Stimulated activated CD8-positive, alpha-beta memory T cell treated with anti-CD3 and anti-CD28 coated beads, Interleukin-7, amount 100 ng/mL, for 24 hours (primary cell): ENCODE measurements around the gene MAST2.
"Not testable (repeated sequence)": the region's sequence is repeated elsewhere in the genome, so short reads cannot be mapped to it uniquely, and the experiment has no call there.

Experiments used
- DNase-seq: peaks from one replicate; pipeline ENCODE4 v3.0.0-alpha.2; 2020; ENCODE audit warnings: low read depth

The MAST2 gene

GRCh38 chr1:45894331-45894730 is 90.9 kb downstream of the MAST2 start:
- no peak for DNase-seq

DNA sequence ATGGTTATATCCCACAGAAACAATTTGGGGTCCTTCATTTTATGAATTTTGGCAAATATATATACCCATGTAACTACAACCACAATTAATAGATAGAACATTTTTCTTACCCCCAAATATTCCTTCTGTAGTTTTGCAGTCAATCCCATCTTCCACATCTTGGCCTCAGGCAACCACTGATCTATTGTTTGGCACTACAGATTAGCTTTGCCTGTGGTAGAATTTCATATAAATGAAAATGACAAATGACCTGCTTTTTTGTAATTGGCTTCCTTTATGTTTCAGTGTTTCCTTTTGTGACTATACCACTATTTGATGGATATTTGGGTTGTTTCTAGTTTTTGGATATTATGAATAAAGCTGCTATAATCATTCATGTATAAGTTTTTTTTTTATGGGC is 91.5 kb downstream of the MAST2 start:
- no peak for DNase-seq

DNA sequence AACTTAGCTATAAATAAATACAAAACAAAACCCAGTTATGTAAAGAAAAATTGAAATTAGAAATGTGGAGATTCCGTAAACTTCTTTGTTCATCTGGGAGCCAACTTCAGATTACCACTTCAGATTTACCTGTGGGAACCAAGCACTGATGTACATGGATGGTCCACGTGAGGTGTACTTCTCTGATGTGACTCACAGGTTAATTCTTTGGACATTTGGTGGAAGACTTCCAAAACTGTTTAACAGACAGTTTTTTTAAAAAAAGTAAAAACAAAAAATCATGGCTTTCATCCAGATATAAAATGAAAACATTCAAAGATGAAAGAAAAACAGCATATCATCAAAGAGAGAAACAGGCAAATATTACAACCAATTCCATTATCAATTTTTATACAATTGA is 92.0 kb downstream of the MAST2 start:
- DNase-seq = no peak

DNA sequence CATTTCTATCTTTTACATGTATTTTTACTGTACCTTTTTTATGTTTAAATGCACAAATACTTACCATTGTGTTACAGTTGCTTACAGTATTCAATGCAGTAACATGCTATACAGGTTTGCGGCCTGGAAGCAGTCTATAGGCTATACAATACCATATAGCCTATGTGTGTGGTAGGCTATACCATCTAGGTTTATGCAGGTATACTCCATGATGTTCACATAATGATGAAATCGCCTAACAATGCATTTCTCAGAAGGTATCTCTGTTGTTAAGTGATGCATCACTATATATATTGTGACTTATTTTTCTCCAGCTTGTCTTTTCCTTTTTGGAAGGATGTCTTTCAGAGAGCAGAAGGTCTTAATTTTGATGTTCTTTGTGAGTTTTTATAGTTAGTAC is 103.5 kb downstream of the MAST2 start:
- no peak for DNase-seq

DNA sequence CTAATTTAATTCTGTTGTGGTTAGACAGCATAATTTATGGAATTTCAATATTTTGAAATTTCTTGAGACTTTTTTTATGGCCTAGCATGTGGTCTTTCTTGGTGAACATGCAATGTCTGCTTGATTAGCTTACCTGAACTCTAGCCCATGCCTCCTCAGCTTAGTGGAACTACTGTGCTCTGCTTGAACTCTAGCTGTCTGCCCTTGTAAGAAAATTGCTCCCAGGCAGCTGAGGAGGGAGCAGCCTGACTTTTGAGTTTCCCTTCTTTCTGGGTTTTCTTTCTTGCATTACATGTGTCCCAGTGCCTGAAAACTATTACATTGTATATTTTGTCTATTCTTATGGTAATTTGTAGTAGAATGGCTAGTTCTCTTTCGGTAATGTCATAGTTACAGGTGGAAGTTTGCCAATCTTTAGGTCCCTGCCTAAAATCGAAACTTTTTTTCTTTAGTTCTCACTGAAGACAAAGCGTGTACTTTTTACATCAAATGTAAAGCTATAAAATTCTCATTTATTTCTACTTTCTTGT is 105.3 kb downstream of the MAST2 start:
- no peak for DNase-seq

GRCh38 chr1:45911634-45912033 is 108.2 kb downstream of the MAST2 start:
- no peak for DNase-seq

DNA sequence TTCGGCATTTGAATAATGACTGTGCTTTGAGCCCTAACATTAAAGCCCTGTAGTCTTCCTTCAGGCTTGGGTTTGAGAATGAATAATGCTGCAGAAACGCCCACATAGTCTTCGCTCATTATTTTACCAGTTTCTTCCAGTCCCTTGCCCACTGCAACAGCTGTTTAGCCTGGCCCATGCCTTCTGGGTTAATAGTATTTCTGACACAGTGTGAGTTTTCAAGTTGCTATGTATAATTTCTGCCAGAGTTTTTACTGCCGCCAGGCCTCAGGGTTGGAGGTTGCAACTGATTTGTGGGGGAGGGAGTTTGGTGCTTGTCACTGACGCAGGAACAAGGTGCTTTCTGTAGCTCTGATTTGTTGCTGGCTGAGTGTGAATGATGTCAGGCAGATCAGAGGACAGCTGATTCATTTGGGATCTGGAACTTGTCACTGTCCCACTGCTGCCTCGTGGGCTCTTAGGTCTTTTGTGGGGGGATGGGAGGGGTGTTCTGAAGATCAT is 109.8 kb downstream of the MAST2 start:
- DNase-seq = no peak

GRCh38 chr1:45913731-45914501 is 110.5 kb downstream of the MAST2 start:
- DNase-seq = no peak

GRCh38 chr1:45914836-45915235 is 111.4 kb downstream of the MAST2 start:
- DNase-seq = no peak

DNA sequence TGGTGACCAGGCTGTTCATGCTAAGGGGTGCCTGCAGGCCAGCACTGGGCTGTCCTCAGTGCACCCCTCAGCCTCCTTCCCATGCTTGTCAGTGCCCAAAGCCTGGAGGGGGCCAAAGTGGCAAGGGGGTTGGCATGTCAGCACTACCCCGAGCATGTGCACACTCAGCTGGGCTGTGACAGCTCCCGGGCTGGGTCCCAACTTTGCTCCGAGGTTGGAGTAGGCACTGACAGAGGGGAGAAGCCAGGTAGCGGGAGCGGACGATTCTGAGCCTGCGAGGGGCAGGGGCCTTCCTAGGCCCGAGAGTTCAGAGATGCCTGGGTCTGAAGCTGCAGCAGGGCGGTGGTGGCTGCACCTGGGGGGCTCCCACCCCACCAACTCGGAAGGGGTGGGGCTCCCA is 119.0 kb downstream of the MAST2 start:
- no peak for DNase-seq

DNA sequence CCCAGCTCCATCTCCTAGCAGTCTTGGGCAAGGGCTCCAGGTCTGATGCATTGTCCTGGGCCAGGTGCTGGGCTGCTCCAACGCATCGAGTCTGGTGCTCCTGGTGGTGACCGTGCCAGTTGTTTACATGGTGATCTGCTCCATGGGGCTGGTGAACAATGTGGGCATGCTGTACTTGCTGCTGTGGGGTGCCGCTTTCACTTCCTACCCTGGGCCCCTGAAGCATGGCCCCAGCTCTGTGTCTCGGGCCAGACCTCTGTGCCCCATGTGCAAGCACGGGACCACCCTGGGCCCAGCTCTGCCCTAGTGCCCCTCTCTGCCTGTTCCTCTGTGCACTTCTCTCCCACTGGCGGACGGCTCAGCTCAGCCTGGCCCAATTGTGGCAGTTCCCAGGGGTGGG is 119.4 kb downstream of the MAST2 start:
- DNase-seq = no peak

GRCh38 chr1:45923343-45923742 is 119.9 kb downstream of the MAST2 start:
- DNase-seq = no peak

GRCh38 chr1:45924736-45925135 is 121.3 kb downstream of the MAST2 start:
- DNase-seq = no peak

GRCh38 chr1:45925728-45926287 is 122.4 kb downstream of the MAST2 start:
- DNase-seq = no peak

- DNase-seq = no peak
These were observed 122.9 kb downstream of the MAST2 start for GRCh38 chr1:45926330-45926729.

DNA sequence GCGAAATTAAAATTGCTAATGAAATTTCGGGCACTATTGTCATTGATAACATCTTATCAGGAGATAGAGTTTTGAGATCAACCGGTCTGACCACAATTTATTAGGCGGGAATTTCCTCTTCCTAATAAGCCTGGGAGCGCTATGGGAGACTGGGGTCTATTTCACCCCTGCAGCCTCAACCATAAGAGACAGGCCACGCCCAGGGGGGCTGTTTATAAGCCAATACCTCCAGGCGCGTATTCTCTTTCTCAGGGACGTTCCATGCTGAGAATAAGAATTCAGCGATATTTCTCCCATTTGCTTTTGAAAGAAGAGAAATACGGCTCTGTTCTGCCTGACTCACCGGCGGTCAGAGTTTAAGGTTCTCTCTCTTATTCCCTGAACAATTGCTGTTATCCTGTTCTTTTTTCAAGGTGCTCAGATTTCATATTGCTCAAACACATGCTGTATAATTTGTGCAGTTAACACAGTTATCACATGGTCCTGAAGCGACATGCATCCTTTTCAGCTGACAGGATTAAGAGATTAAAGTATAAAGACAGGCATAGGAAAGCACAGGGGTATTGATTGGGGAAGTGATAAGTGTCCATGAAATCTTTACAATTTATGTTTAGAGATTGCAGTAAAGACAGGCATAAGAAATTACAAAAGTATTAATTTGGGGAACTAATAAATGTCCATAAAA is 124.0 kb downstream of the MAST2 start:
- not testable (repeated sequence) for DNase-seq

DNA sequence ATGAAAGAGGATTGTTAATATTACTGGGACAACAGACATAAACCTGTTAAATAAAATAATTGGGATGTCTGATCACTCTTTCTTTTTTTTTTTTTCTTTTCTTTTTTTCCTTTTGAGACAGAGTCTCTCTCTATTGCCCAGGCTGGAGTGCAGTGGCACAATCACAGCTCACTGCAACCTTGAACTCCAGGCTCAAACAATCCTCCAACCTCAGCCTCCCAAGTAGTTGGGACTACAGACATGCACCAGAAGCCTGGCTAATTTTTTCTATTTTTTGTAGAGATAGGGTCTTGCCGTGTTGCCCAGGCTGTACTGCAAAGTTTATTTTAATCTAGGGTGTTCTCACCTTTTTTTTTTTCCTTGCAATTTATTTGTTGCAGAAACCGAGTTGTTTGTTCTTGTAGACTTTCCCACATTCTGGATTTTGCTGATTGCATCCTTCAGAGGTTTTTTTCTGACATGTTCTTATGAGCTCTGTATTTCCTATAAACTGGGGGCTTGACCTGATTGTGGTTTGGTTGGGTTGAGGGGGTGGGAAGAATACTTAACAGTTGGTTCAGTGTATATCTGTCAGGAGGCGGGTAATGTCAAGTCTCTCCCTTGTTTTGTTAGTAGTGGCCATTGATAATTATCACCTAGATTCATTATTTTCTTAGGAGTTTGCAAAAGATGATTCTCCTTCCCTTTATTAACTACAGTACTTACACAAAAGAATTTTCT is 125.2 kb downstream of the MAST2 start:
- DNase-seq = no peak

- no peak for DNase-seq
These were observed 125.9 kb downstream of the MAST2 start for GRCh38 chr1:45929257-45929687.

GRCh38 chr1:45930258-45931150 is 127.1 kb downstream of the MAST2 start:
- DNase-seq = no peak

GRCh38 chr1:45932205-45932604 is 128.8 kb downstream of the MAST2 start:
- not testable (repeated sequence) for DNase-seq

DNA sequence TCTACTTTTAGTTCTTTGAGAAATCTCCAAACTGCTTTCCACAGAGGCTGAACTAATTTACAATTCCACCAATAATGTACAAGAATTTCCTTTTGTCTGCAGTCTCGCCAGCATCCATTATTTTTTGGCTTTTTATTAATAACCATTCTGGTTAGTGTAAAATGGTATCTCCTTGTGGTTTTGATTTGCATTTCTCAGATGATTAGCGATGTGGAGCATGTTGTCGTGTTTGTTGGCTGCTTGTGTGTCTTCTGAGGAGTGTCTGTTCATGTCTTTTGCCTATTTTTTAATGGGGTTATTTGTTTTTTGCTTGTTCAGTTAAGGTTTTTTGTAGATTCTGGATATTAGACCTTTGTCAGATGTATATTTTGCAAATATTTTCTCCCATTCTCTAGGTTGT is 131.5 kb downstream of the MAST2 start:
- no peak for DNase-seq
